Cerebellar cortex (tissue), 1 donor: ENCODE measurements around the gene AGBL1.

Experiments
- DNase-seq: peaks from one replicate; pipeline ENCODE4 v3.0.0-alpha.2; 2015; ENCODE audit warnings: low spot score

The AGBL1 gene

GRCh38 chr15:86590461-86590860 lies 510.8 kb downstream of the AGBL1 start:
- no peak for DNase-seq

GRCh38 chr15:86591158-86591557 lies 511.5 kb downstream of the AGBL1 start:
- no peak for DNase-seq

GRCh38 chr15:86591994-86592735 lies 512.5 kb downstream of the AGBL1 start:
- no peak for DNase-seq

DNA sequence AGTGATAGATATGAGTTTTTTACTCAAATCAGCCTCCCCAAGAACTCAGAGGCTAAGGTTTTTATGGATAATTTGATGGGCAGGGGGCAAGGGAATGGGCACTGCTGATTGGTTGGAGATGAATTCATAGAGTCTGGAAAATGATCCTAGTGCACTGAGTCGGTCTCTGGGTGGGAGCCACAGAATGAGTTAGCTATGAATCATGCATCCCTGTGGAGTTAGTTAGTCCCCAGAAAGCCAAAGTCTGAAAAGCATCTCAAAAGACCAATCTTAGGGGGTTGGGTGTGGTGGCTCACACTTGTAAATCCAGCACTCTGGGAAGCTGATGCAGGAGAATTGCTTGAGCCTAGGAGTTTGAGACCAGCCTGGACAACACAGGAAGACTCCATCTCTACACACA lies 516.1 kb downstream of the AGBL1 start:
- no peak for DNase-seq

- no peak for DNase-seq
Measured at GRCh38 chr15:86603466-86603865, 523.8 kb downstream of the AGBL1 start.

DNA sequence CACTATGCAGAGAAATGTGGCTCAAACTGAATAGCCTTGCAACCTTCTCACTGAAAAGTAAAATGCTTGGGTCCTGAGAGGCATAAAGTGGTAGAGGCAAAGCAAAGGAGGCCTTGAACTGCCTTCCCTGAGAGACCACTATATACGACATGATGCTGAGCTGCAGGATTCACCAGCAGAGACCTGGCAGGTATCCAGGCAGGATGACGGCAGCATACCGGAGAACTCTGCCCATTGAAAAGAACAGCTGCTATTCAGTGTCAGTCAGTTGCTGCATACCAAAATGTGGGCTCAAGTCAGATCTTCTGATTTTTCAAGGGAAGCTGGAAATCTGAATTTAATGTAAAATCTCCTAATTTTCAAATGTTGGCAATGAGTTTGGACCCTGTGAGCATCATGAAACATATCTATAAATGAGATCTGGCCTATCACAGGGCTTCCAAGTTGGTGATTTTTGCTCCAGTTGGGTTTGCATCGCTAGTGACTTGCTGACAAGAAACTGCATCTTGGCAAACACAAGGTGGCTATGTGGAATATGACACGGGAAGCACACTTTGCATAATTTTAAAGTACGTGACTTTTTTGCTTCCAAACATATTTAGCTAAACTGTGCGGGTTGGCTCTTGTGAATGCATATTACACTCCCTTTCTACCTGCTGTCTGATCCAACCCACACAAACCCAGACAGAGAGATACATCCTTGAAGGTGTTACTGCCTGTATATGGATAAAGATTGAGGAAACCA lies 529.0 kb downstream of the AGBL1 start:
- DNase-seq = no peak

- DNase-seq = no peak
Measured at GRCh38 chr15:86609275-86609674, 529.6 kb downstream of the AGBL1 start.

DNA sequence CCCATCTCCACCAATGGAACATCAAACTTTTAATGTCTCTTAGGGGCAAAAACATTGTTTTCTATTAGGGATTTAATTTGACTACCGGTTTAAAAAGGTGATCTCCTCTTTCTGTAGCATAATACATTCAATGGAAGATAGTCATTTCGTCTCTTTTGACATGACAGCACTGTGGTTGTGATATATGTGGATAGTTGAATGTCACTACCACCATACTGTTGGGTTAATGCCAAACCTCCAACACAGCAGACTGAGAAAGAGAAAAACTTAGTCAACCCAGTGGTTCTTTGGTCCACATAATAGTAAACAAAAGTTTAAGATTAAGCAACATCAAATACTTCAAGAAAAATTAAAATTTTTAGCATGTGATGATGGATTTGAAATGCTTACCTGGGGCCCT lies 530.4 kb downstream of the AGBL1 start:
- DNase-seq = no peak

DNA sequence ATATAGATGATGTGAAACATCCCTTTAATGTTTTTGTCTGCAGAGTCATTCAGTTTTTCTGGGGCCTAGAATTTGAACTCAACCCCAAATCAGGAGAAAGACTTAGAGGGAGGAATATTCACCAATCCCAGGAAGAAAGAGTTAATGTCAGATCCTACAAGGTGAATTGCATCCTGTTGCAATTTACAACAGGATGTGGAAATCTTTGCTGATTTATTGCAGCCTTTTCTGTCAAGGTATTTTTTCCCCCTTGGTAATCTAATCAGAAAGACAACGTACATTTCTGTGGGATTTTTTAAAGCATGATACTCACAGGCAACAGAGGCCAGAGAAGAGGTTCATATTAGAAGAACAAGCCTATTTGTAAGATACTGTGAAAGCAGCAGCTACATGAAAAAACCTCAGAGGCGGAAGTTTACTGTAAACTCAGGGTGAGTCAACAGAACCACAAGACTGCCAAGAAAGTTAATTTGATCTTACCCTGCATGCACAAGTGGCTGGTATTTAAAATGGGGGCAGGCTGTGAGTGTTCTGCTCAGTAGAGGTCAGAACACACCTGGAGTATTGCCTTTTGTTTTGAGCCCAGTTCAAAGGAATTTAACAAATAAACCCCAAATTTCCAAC lies 531.9 kb downstream of the AGBL1 start:
- no peak for DNase-seq

GRCh38 chr15:86615411-86615810 lies 535.7 kb downstream of the AGBL1 start:
- no peak for DNase-seq

DNA sequence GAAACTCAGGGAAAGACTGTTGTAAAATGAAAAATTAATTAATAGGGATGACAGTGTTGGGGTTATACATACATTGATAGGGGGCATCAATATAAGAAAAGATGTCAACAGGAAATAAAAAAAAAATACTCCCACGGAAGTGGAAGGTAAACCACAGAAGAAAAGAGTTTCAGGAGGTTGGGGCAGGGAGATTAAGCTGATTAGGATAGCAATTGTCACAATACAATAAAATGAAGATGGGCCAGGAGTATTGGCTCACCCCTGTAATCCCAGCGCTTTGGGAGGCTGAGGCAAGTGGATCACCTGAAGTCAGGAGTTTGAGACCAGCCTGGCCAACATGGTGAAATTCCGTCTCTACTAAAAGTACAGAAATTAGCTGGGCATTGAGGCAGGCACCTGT lies 536.1 kb downstream of the AGBL1 start:
- no peak for DNase-seq

GRCh38 chr15:86616771-86617170 lies 537.1 kb downstream of the AGBL1 start:
- no peak for DNase-seq

DNA sequence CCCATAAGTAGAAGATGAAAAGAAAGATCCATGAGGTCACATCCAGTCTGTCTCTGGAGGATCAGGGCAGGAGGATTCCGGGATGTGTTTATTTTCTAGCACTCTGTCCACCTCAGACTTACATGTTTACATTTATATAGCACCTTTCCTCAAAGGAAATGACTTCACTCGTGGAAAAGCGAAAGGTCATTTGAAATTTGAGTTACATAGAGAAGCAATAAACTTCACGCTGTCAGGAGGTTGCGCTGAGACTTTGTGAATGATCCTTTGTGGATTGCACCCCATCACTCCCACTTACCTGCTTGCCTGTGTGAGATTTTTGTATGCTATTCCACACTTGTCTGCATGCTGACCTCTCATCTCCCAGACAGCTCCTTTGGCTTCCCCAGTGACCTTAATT lies 540.5 kb downstream of the AGBL1 start:
- DNase-seq = no peak

- no peak for DNase-seq
Measured at GRCh38 chr15:86620641-86621349, 541.1 kb downstream of the AGBL1 start.

GRCh38 chr15:86623236-86623635 lies 543.6 kb downstream of the AGBL1 start:
- DNase-seq = no peak

GRCh38 chr15:86624261-86625036 lies 544.8 kb downstream of the AGBL1 start:
- DNase-seq = peak; percentile 57

DNA sequence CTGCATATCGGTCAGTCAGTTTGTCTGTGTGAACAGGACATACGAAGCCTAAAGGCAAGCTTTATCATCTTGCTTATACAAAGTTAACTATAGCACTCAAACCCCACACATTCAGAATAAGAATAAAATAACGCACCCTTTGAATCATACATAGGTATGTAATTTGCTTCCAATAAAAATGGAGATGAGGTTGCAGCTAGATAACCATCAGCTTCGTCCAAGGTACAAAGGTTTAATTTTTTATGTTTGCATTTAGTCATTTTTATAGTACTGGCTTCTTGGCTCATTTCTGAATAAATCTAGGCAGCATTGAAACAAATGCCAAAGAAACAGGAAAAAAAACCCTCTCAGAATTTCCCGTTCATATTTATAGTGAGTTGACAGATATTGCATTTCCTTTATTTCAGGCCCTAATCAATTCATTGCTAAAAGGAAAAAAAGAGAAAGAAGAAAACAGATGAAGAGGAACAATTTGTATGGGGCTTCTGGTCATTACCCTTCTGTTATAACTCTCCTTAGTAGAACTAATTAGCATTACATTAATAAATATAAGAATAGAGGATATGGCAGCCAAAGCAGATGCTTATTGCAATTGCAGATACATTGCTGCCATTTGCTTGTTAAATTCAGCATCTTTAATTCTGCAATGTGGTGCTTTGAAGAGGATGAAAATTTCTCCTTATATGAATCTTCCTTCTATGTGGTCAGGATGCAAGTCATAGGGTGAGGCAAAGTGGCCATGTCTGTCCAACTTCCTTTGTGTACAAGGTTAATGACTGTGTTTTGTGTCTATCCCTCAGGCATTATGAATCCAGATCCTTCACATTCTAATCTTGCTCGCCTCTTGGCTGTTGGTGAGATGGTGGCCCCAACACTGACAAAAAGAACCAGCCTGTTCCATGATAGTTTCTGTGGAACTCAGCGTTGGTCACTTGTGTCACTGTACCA lies 550.0 kb downstream of the AGBL1 start:
- DNase-seq = no peak

DNA sequence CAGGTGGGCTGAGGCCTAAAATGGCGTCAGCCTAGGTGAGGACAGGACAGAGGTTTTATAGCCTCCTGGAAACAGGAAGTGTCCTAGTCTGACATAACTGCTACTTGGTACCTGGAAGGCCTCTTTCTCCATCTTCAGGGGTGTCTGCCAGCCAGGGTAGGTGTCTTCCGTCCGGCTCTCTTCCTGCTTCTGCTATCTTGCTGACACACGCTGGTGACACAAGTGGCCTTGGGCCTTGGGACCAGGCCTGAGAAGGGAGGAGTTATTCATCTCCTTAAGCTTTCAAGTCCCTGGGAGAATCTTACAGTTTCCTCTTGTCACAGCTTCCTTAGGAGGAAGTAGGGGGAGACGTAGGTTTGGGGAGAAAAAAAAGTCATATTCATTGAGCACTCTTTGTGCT lies 551.3 kb downstream of the AGBL1 start:
- no peak for DNase-seq

DNA sequence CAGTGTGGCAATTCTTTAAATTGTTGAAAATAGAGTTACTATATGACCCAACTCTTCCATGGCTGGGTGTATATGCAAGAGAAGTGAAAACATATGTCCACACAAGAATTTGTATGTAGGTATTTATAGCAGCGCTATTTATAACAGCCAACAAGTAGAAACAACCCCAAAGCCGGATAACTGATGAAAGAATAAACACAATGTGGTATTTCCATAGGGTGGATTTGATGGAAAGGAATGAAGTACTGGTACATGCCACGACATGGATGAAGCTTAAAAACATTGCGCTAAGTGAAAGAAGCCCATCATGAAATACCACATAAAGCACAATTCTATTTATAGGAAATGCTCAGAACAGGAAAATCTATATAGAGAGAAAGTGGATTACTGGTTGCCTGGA lies 554.5 kb downstream of the AGBL1 start:
- no peak for DNase-seq

- no peak for DNase-seq
Measured at GRCh38 chr15:86634992-86635638, 555.4 kb downstream of the AGBL1 start.
